ENCODE data around the gene HTR6. TPM values are rescaled to one million over a fixed set of nuclear protein-coding genes. Genes with fewer than 3 reads are reported as not detected.
A peak's percentile ranks its signal among the peaks of the same experiment; 100 is the strongest.

HTR6 gene
- total RNA-seq, 1 experiment from 2014 or later, result 0.10 TPM

- Histone ChIP-seq H3K4me3 (ENCODE audit: low read depth in 2 of 2, low read length in 2 of 2) (no peak overlapping the region), H3K27me3 (ENCODE audit: control insufficient read depth, insufficient read depth, low read length) (no peaks in the 10 kb centered on the region), H3K27ac (ENCODE audit: low read length) (no peak overlapping the region), H3K4me1 (ENCODE audit: control insufficient read depth, insufficient read depth, low read length) (no peaks in the 10 kb centered on the region), H3K9me3 (ENCODE audit: control insufficient read depth, insufficient read depth, low read depth, low read length) (no peaks in the 10 kb centered on the region), H3K36me3 (ENCODE audit: control insufficient read depth, insufficient read depth, low read length) (no peaks in the 10 kb centered on the region)
- DNase-seq (ENCODE audit: low read depth, low spot score) (no peak), ATAC-seq (no peak)
- no peak for TF ChIP-seq SIN3A (IDR thresholded peaks at IDR 0.05; ENCODE audit: borderline replicate concordance, insufficient read depth, low read depth, low read length)
- no peak for TF ChIP-seq REST (IDR thresholded peaks at IDR 0.05; ENCODE audit: insufficient read depth in 1 of 2, low read depth in 2 of 2, low read length in 1 of 2)
- no peak for TF ChIP-seq CTCF (IDR thresholded peaks at IDR 0.05)
- TF ChIP-seq POLR2AphosphoS5 (IDR thresholded peaks at IDR 0.05; ENCODE audit: low read depth, low read length), result no peak
- TF ChIP-seq TCF7L2 (IDR thresholded peaks at IDR 0.05; ENCODE audit: low read depth, low read length), result no peak
- BruUV-seq (replicated peaks), result no TSS peak
- in situ Hi-C loops (cut with HindIII; ENCODE audit: low pct_unique_long_range_greater_than_20kb, low sequenced_read_pairs), result no loop called here
- CTCF ChIA-PET, result no interaction called here
- POLR2A ChIA-PET, result no interaction called here
- intact Hi-C loops (cut with micrococcal nuclease; ENCODE audit: unreplicated experiment), result no loop called here
Measured at GRCh38 chr1:19712928-19713327, 48.3 kb downstream of the HTR6 start.

- peak; percentile 84 for DNase-seq (ENCODE audit: low read depth, low spot score)
- no peak for TF ChIP-seq POLR2AphosphoS5 (IDR thresholded peaks at IDR 0.05; ENCODE audit: low read depth, low read length)
- TF ChIP-seq CTCF (IDR thresholded peaks at IDR 0.05), result peak; percentile 93
- intact Hi-C loops (cut with micrococcal nuclease; ENCODE audit: unreplicated experiment) (no loop called here), in situ Hi-C loops (cut with HindIII; ENCODE audit: low pct_unique_long_range_greater_than_20kb, low sequenced_read_pairs) (no loop called here)
- CTCF ChIA-PET, result interaction anchor here (0.9 to 1.1 kb wide), 2 partner anchors 9 to 166 kb away, joined by 3 read pairs; partner anchors contain the start of gene OTUD3
- Histone ChIP-seq H3K4me1 (ENCODE audit: control insufficient read depth, insufficient read depth, low read length) (no peaks in the 10 kb centered on the region), H3K27me3 (ENCODE audit: control insufficient read depth, insufficient read depth, low read length) (no peaks in the 10 kb centered on the region), H3K27ac (ENCODE audit: low read length) (no peak overlapping the region), H3K36me3 (ENCODE audit: control insufficient read depth, insufficient read depth, low read length) (no peaks in the 10 kb centered on the region), H3K4me3 (ENCODE audit: low read depth in 2 of 2, low read length in 2 of 2) (no peak overlapping the region), H3K9me3 (ENCODE audit: control insufficient read depth, insufficient read depth, low read depth, low read length) (no peaks in the 10 kb centered on the region)
- no TSS peak for BruUV-seq (replicated peaks)
- ATAC-seq, result peak; percentile 98
- POLR2A ChIA-PET, result interaction anchor here (0.6 kb wide), 3 partner anchors 13 to 1600 kb away, joined by 3 to 8 read pairs (median 3); no protein-coding TSS in a partner anchor
Measured at GRCh38 chr1:19715334-19716203, 50.9 kb downstream of the HTR6 start.

Measured in Panc1 (cell line).